HTERT RPE-1 (cell line): ENCODE measurements around the gene TMPRSS4.

Experiments used
- in situ Hi-C: fragments of 300-500 bp; cut with MboI; formaldehyde crosslinking; loops from 4 replicates; pipeline ENCODE4 v1.14.3; 2020; ENCODE audit warnings: low sequenced_read_pairs

Gene TMPRSS4

GRCh38 chr11:118129471-118130172 lies 52.7 kb downstream of the TMPRSS4 start:
- in situ Hi-C loops, result no loop called here

- in situ Hi-C loops, result no loop called here
These were observed 55.7 kb downstream of the TMPRSS4 start for GRCh38 chr11:118132385-118133151.

- in situ Hi-C loops, result no loop called here
These were observed 56.9 kb downstream of the TMPRSS4 start for GRCh38 chr11:118133816-118134215.

GRCh38 chr11:118135051-118135795 lies 58.3 kb downstream of the TMPRSS4 start:
- in situ Hi-C loops, result no loop called here

GRCh38 chr11:118135796-118136165 lies 58.9 kb downstream of the TMPRSS4 start:
- in situ Hi-C loops, result no loop called here

- in situ Hi-C loops, result no loop called here
These were observed 59.5 kb downstream of the TMPRSS4 start for GRCh38 chr11:118136341-118136740.

- in situ Hi-C loops, result no loop called here
These were observed 59.9 kb downstream of the TMPRSS4 start for GRCh38 chr11:118136801-118137200.

- in situ Hi-C loops, result no loop called here
These were observed 62.1 kb downstream of the TMPRSS4 start for GRCh38 chr11:118138839-118139420.

GRCh38 chr11:118139578-118139977 lies 62.7 kb downstream of the TMPRSS4 start:
- in situ Hi-C loops, result no loop called here

- in situ Hi-C loops, result no loop called here
These were observed 65.2 kb downstream of the TMPRSS4 start for GRCh38 chr11:118142081-118142480.

GRCh38 chr11:118142809-118143208 lies 65.9 kb downstream of the TMPRSS4 start:
- in situ Hi-C loops, result no loop called here

- in situ Hi-C loops, result no loop called here
These were observed 66.8 kb downstream of the TMPRSS4 start for GRCh38 chr11:118143661-118144185.

- in situ Hi-C loops, result no loop called here
These were observed 67.7 kb downstream of the TMPRSS4 start for GRCh38 chr11:118144301-118145268.

GRCh38 chr11:118145285-118146227 lies 68.7 kb downstream of the TMPRSS4 start:
- in situ Hi-C loops, result no loop called here

- in situ Hi-C loops, result no loop called here
These were observed 69.7 kb downstream of the TMPRSS4 start for GRCh38 chr11:118146554-118146953.

- in situ Hi-C loops, result no loop called here
These were observed 70.6 kb downstream of the TMPRSS4 start for GRCh38 chr11:118147502-118147901.

- in situ Hi-C loops, result no loop called here
These were observed 71.4 kb downstream of the TMPRSS4 start for GRCh38 chr11:118148240-118148639.

GRCh38 chr11:118148856-118149255 lies 72.0 kb downstream of the TMPRSS4 start:
- in situ Hi-C loops, result no loop called here

GRCh38 chr11:118149493-118149892 lies 72.6 kb downstream of the TMPRSS4 start:
- in situ Hi-C loops, result no loop called here
